Measurements from ENCODE around the gene ALG6. TPM values are rescaled to one million over a fixed set of nuclear protein-coding genes. Genes with fewer than 3 reads are reported as not detected.

The ALG6 gene
- total and polyA plus RNA-seq, 2 of the 13 experiments (the other 11 are each of a cell fraction or from before 2014, with no cell fraction given): 6.8 to 8.1 TPM

- TF ChIP-seq EP300 (IDR thresholded peaks at IDR 0.05; ENCODE audit: low read depth in 2 of 2, low read length in 2 of 2): no peak
- TF ChIP-seq EP300 (CRISPR knock-in tag; IDR thresholded peaks at IDR 0.05; ENCODE audit: borderline replicate concordance): no peak
- TF ChIP-seq ZNF431 (CRISPR knock-in tag; IDR thresholded peaks at IDR 0.05; ENCODE audit: borderline replicate concordance, low read depth): no peak
- no peak for TF ChIP-seq DZIP1 (CRISPR knock-in tag; IDR thresholded peaks at IDR 0.05)
- TF ChIP-seq ZNF12 (CRISPR knock-in tag; IDR thresholded peaks at IDR 0.05): no peak
- no peak for TF ChIP-seq SIN3A (IDR thresholded peaks at IDR 0.05; ENCODE audit: borderline replicate concordance, low read depth, low read length)
- no peak for TF ChIP-seq RFXAP (CRISPR knock-in tag; IDR thresholded peaks at IDR 0.05; ENCODE audit: borderline replicate concordance)
- peak; percentile 60; the same call in 1 of the 2 replicates for TF ChIP-seq ZSCAN20 (CRISPR knock-in tag; IDR thresholded peaks at IDR 0.05; ENCODE audit: borderline replicate concordance)
- TF ChIP-seq RAD51 (IDR thresholded peaks at IDR 0.05; ENCODE audit: borderline replicate concordance): no peak
- no peak for TF ChIP-seq ZBTB40 (IDR thresholded peaks at IDR 0.05)
- no peak; the same call in none of the 2 replicates for TF ChIP-seq ZBTB40 (CRISPR knock-in tag; IDR thresholded peaks at IDR 0.05)
- TF ChIP-seq BRD4 (CRISPR knock-in tag; IDR thresholded peaks at IDR 0.05): peak; percentile 68
- TF ChIP-seq MTF2 (CRISPR knock-in tag; IDR thresholded peaks at IDR 0.05; ENCODE audit: borderline replicate concordance): peak; percentile 68; the same call in 1 of the 2 replicates
- no peak for TF ChIP-seq ZNF737 (CRISPR knock-in tag; IDR thresholded peaks at IDR 0.05; ENCODE audit: borderline replicate concordance)
- TF ChIP-seq PHF20 (CRISPR knock-in tag; IDR thresholded peaks at IDR 0.05): peak; percentile 72
These were observed at the start of gene ALG6 (continued) for GRCh38 chr1:63367215-63368103.
